ENCODE data around the gene CERT1. TPM values are rescaled to one million over a fixed set of nuclear protein-coding genes. Genes with fewer than 3 reads are reported as not detected.

CERT1 gene
- total RNA-seq, 1 experiment from 2014 or later = 50.2 TPM

DNA sequence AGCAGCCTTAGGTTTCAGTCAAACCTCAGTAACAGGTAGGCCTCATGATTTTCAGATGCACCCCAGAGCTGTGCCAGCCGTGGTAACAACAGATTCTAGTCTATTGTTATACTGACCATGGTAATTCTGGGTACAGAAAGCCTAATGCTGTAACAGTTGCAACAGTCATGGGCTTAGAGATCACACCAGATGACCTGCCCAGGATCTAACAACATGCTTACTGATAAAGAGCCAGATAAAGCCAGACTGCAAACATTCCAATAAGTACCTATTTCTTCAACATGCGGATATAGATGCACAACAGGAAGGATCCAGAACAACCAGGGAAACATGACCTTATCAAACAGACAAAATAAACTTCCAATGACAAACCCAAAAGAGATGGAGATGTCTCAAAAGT is 42.8 kb downstream of the CERT1 start:
- Mint-ChIP-seq H3K27me3 (ENCODE audit: low read depth) (no peaks in the 10 kb centered on the region), H3K36me3 (ENCODE audit: insufficient read depth in 1 of 3, low read depth in 3 of 3) (peaks cover 0 to 11% (median 7%) of the 10 kb centered on the region in 3 experiments; a peak in 5 of 7 replicates), H3K4me1 (peaks cover 25 to 37% of the 10 kb centered on the region in 2 experiments), H3K4me3 (no peak overlapping the region), H3K27ac (no peak overlapping the region), H3K9me3 (peaks cover 0 to 10% of the 10 kb centered on the region in 2 experiments; a peak in 2 of 5 replicates)
- Histone ChIP-seq H2BK15ac (ENCODE audit: low read depth, low read length) (no peak overlapping the region), H2BK12ac (ENCODE audit: insufficient read length, low read depth, low read length) (no peak overlapping the region), H3K4me1 (ENCODE audit: insufficient read depth, low read length) (peaks cover 12% of the 10 kb centered on the region), H2AK5ac (ENCODE audit: insufficient read length, low read length) (no peak overlapping the region), H3T11ph (ENCODE audit: low read length) (no peak overlapping the region), H3K23me2 (ENCODE audit: insufficient read length, low read depth, low read length, poor library complexity, severe bottlenecking) (no peaks in the 10 kb centered on the region), H2BK5ac (ENCODE audit: insufficient read length, low read length) (no peak overlapping the region), H4K5ac (ENCODE audit: insufficient read length, low read depth, low read length) (no peak overlapping the region), H4K91ac (ENCODE audit: insufficient read length, low read depth, low read length) (no peak overlapping the region), H3K79me2 (ENCODE audit: insufficient read depth, low read length) (peaks cover 3% of the 10 kb centered on the region; the same call in 1 of the 2 replicates), H2BK20ac (ENCODE audit: low read depth, low read length, poor library complexity, severe bottlenecking) (no peak overlapping the region), H4K20me1 (ENCODE audit: control insufficient read depth, insufficient read depth, insufficient read length) (no peaks in the 10 kb centered on the region), H3K14ac (ENCODE audit: insufficient read depth, low read length) (no peak overlapping the region), H3K27me3 (ENCODE audit: insufficient read depth, low read length) (no peaks in the 10 kb centered on the region), H3K9ac (ENCODE audit: extremely low read depth, insufficient read length, low read length) (no peak overlapping the region), H3K23ac (ENCODE audit: insufficient read length, low read depth, low read length) (no peak overlapping the region), H3K27ac (ENCODE audit: insufficient read length, low read depth, low read length) (no peak overlapping the region), H3K9me3 (ENCODE audit: control insufficient read depth, low read depth, low read length) (no peaks in the 10 kb centered on the region), H2BK120ac (ENCODE audit: low read depth, low read length, poor library complexity, severe bottlenecking) (no peak overlapping the region), H3K56ac (ENCODE audit: insufficient read length, low read depth, low read length) (no peak overlapping the region), H2AFZ (ENCODE audit: low read length) (no peak overlapping the region), H3K18ac (ENCODE audit: insufficient read length, low read depth, low read length) (no peak overlapping the region), H3K4me2 (ENCODE audit: insufficient read depth, insufficient read length, low read length) (no peak overlapping the region), H4K8ac (replicated peaks; ENCODE audit: insufficient read length, low read depth, low read length) (no peak overlapping the region), H3K79me1 (ENCODE audit: insufficient read depth, low read depth, low read length, poor library complexity, severe bottlenecking) (peaks cover 4% of the 10 kb centered on the region), H3K4ac (ENCODE audit: low read depth, low read length) (no peak overlapping the region)
- TF ChIP-seq, protein P1, sequence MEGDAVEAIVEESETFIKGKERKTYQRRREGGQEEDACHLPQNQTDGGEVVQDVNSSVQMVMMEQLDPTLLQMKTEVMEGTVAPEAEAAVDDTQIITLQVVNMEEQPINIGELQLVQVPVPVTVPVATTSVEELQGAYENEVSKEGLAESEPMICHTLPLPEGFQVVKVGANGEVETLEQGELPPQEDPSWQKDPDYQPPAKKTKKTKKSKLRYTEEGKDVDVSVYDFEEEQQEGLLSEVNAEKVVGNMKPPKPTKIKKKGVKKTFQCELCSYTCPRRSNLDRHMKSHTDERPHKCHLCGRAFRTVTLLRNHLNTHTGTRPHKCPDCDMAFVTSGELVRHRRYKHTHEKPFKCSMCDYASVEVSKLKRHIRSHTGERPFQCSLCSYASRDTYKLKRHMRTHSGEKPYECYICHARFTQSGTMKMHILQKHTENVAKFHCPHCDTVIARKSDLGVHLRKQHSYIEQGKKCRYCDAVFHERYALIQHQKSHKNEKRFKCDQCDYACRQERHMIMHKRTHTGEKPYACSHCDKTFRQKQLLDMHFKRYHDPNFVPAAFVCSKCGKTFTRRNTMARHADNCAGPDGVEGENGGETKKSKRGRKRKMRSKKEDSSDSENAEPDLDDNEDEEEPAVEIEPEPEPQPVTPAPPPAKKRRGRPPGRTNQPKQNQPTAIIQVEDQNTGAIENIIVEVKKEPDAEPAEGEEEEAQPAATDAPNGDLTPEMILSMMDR (conservative IDR thresholded peaks at IDR 0.05) = no peak
- WGBS (ENCODE audit: extremely low coverage, insufficient read length, low lambda C conversion rate) = no CpG with 5 or more reads among the region's 2 CpGs
- DNase-seq = no peak

Data from H9 (cell line).